ENCODE data around the gene RALGDS.

Gene RALGDS

DNA sequence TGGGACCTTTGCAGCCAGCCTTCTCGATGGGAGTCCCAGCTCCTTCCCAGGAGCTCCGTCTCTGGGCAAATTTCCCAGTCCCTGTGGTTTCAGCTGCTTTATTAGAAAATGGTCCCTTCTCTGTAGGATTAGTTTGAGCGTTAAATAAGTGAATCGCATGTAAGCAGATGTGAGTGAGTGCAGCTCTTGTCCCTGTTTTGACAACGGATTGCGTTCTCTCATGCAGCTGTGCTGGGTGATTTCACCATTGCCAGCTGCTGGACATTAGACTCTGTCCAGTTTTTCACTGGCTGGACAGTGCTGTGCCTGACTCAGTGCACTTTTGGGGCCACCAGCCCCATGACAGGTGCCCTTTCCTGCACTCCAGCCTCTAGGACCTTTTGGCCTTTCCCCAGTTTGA, 70.9 kb downstream of the RALGDS start:
- H3K4me3 ChIP-seq (ENCODE audit: low read depth, low read length): no peak overlapping the region
- no peaks in the 10 kb centered on the region for H3K9me3 ChIP-seq (ENCODE audit: control insufficient read depth, insufficient read depth, low read depth, low read length)
- no peaks in the 10 kb centered on the region for H3K4me1 ChIP-seq (ENCODE audit: control insufficient read depth, insufficient read depth, low read length)
- H3K36me3 ChIP-seq (ENCODE audit: control insufficient read depth in 2 of 2, insufficient read depth in 1 of 2, low read length in 2 of 2): peaks cover 5 to 87% of the 10 kb centered on the region in 2 experiments
- no peak overlapping the region for H3K27ac ChIP-seq (ENCODE audit: extremely low read depth, low read depth, low read length)
- ChIA-PET POLR2A (interaction anchor here (3.3 kb wide), 1 partner anchor 19 kb away, joined by 10 read pairs; the partner anchor contains the start of gene GTF3C5), CTCF (interaction anchor here (0.5 to 1.3 kb wide), 5 partner anchors 10 to 131 kb away, joined by 3 to 8 read pairs (median 3); no protein-coding TSS in a partner anchor)
- TF ChIP-seq EGR2 (tag by site-specific recombination; IDR thresholded peaks at IDR 0.05; ENCODE audit: low read depth) (no peak), ZBTB20 (tag by site-specific recombination; IDR thresholded peaks at IDR 0.05) (no peak), ZNF548 (tag by site-specific recombination; IDR thresholded peaks at IDR 0.05) (no peak), ZNF76 (tag by site-specific recombination; IDR thresholded peaks at IDR 0.05; ENCODE audit: borderline replicate concordance, low read depth) (no peak), ZNF549 (tag by site-specific recombination; IDR thresholded peaks at IDR 0.05) (no peak), YY1 (tag by site-specific recombination; IDR thresholded peaks at IDR 0.05) (no peak), ZNF610 (tag by site-specific recombination; IDR thresholded peaks at IDR 0.05; ENCODE audit: borderline replicate concordance) (no peak), ZNF121 (tag by site-specific recombination; IDR thresholded peaks at IDR 0.05) (no peak), ZNF785 (tag by site-specific recombination; IDR thresholded peaks at IDR 0.05) (no peak), ZNF248 (tag by site-specific recombination; IDR thresholded peaks at IDR 0.05) (no peak)
- TF ChIP-seq, protein P1, sequence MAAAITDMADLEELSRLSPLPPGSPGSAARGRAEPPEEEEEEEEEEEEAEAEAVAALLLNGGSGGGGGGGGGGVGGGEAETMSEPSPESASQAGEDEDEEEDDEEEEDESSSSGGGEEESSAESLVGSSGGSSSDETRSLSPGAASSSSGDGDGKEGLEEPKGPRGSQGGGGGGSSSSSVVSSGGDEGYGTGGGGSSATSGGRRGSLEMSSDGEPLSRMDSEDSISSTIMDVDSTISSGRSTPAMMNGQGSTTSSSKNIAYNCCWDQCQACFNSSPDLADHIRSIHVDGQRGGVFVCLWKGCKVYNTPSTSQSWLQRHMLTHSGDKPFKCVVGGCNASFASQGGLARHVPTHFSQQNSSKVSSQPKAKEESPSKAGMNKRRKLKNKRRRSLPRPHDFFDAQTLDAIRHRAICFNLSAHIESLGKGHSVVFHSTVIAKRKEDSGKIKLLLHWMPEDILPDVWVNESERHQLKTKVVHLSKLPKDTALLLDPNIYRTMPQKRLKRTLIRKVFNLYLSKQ (tag by site-specific recombination; IDR thresholded peaks at IDR 0.05; ENCODE audit: borderline replicate concordance): no peak
- TF ChIP-seq, protein P2, sequence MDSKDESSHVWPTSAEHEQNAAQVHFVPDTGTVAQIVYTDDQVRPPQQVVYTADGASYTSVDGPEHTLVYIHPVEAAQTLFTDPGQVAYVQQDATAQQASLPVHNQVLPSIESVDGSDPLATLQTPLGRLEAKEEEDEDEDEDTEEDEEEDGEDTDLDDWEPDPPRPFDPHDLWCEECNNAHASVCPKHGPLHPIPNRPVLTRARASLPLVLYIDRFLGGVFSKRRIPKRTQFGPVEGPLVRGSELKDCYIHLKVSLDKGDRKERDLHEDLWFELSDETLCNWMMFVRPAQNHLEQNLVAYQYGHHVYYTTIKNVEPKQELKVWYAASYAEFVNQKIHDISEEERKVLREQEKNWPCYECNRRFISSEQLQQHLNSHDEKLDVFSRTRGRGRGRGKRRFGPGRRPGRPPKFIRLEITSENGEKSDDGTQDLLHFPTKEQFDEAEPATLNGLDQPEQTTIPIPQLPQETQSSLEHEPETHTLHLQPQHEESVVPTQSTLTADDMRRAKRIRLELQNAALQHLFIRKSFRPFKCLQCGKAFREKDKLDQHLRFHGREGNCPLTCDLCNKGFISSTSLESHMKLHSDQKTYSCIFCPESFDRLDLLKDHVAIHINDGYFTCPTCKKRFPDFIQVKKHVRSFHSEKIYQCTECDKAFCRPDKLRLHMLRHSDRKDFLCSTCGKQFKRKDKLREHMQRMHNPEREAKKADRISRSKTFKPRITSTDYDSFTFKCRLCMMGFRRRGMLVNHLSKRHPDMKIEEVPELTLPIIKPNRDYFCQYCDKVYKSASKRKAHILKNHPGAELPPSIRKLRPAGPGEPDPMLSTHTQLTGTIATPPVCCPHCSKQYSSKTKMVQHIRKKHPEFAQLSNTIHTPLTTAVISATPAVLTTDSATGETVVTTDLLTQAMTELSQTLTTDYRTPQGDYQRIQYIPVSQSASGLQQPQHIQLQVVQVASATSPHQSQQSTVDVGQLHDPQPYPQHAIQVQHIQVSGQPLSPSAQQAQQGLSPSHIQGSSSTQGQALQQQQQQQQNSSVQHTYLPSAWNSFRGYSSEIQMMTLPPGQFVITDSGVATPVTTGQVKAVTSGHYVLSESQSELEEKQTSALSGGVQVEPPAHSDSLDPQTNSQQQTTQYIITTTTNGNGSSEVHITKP (tag by site-specific recombination; IDR thresholded peaks at IDR 0.05): no peak
- TF ChIP-seq, protein P3, sequence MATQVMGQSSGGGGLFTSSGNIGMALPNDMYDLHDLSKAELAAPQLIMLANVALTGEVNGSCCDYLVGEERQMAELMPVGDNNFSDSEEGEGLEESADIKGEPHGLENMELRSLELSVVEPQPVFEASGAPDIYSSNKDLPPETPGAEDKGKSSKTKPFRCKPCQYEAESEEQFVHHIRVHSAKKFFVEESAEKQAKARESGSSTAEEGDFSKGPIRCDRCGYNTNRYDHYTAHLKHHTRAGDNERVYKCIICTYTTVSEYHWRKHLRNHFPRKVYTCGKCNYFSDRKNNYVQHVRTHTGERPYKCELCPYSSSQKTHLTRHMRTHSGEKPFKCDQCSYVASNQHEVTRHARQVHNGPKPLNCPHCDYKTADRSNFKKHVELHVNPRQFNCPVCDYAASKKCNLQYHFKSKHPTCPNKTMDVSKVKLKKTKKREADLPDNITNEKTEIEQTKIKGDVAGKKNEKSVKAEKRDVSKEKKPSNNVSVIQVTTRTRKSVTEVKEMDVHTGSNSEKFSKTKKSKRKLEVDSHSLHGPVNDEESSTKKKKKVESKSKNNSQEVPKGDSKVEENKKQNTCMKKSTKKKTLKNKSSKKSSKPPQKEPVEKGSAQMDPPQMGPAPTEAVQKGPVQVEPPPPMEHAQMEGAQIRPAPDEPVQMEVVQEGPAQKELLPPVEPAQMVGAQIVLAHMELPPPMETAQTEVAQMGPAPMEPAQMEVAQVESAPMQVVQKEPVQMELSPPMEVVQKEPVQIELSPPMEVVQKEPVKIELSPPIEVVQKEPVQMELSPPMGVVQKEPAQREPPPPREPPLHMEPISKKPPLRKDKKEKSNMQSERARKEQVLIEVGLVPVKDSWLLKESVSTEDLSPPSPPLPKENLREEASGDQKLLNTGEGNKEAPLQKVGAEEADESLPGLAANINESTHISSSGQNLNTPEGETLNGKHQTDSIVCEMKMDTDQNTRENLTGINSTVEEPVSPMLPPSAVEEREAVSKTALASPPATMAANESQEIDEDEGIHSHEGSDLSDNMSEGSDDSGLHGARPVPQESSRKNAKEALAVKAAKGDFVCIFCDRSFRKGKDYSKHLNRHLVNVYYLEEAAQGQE (tag by site-specific recombination; IDR thresholded peaks at IDR 0.05): no peak

DNA sequence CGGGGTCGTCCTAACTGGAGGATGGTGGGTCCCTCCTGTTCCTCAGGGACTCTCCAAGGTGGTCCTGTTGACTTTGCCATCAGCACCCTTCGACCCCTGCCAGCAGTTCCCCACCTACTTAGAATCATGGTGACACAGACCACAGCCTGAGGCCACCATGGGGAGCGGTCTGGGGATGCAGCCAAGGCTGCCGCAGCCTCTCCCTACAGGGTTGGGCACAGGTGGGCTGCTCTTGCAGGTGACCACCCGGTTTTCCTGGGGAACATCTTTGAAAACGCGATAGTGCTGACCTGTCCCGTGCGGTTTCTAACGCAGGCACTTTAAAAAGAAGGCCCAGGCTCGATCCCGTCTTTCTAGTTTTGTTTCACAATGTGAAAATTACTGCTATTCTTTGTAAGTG, 72.0 kb downstream of the RALGDS start:
- Histone ChIP-seq H3K4me1 (ENCODE audit: control insufficient read depth, insufficient read depth, low read length) (no peaks in the 10 kb centered on the region), H3K36me3 (ENCODE audit: control insufficient read depth in 2 of 2, insufficient read depth in 1 of 2, low read length in 2 of 2) (peaks cover 5 to 87% of the 10 kb centered on the region in 2 experiments), H3K27ac (ENCODE audit: extremely low read depth, low read depth, low read length) (no peak overlapping the region), H3K9me3 (ENCODE audit: control insufficient read depth, insufficient read depth, low read depth, low read length) (no peaks in the 10 kb centered on the region), H3K4me3 (ENCODE audit: low read depth, low read length) (no peak overlapping the region)
- CTCF ChIA-PET: interaction anchor here (0.5 to 1.7 kb wide), 11 partner anchors 9 to 155 kb away, joined by 3 to 10 read pairs (median 4); partner anchors contain the start of gene GTF3C5
- TF ChIP-seq ZFP3 (tag by site-specific recombination; IDR thresholded peaks at IDR 0.05; ENCODE audit: low read depth) (no peak), ZNF677 (tag by site-specific recombination; IDR thresholded peaks at IDR 0.05) (peak; percentile 95)
- POLR2A ChIA-PET: interaction anchor here (2.1 kb wide), 1 partner anchor 18 kb away, joined by 11 read pairs; the partner anchor contains the start of gene GTF3C5
